Adrenal gland (tissue), 12 donors: ENCODE data around the gene KLHL11. TPM values are rescaled to one million over a fixed set of nuclear protein-coding genes. Genes with fewer than 3 reads are reported as not detected.
"Not testable (repeated sequence)": the region's sequence is repeated elsewhere in the genome, so short reads cannot be mapped to it uniquely, and the experiment has no call there.

ENCODE experiments used
- DNase-seq, 7 donors: peaks; one replicate each; pipeline ENCODE4 v3.0.0-alpha.2; 2019 to 2020
- H3K27ac ChIP-seq, 5 donors: fragments of 200-600 bp; sonication (generic) in 4 of 5; 1 replicate in 3 of 5; 2 replicates in 2 of 5; pipeline versions ENCODE4 v1.5.1 to v1.8.0; 2016 to 2020; ENCODE audit warnings: mild to moderate bottlenecking in 1 of 5
- H3K27me3 ChIP-seq: fragments of 200-600 bp; 2 replicates; pipeline ENCODE4 v1.8.0; 2021
- H3K36me3 ChIP-seq, 2 donors: fragments of 200-600 bp; replicated peaks in 1 of 2; 1 replicate in 1 of 2; 2 replicates in 1 of 2; pipeline versions ENCODE4 v1.5.1 to v1.8.0; 2018 to 2022
- H3K4me1 ChIP-seq, 2 donors: fragments of 200-600 bp; replicated peaks in 1 of 2; 1 replicate in 1 of 2; 2 replicates in 1 of 2; pipeline versions ENCODE4 v1.5.1 to v1.8.0; 2018 to 2021
- H3K4me3 ChIP-seq, 4 donors: fragments of 200-600 bp; sonication (generic) in 3 of 4; one replicate each; pipeline ENCODE4 v1.5.1; 2016 to 2018
- H3K9me3 ChIP-seq, 3 donors: fragments of 200-600 bp; sonication (generic) in 1 of 3; replicated peaks in 1 of 3; 1 replicate in 2 of 3; 2 replicates in 1 of 3; pipeline versions ENCODE4 v1.5.1 to v1.8.0; 2016 to 2021
- CTCF ChIP-seq, 6 experiments: fragments of 450-650 bp in 4 of 6; fragments of 200-600 bp in 2 of 6; sonication (generic) in 1 of 6; IDR thresholded peaks; 1 replicate in 5 of 6; 2 replicates in 1 of 6; pipeline versions ENCODE4 v1.5.1 to v1.8.0; 2016 to 2021; ENCODE audit warnings: antibody characterized with exemption in 6 of 6, mild to moderate bottlenecking in 2 of 6, moderate library complexity in 1 of 6
- POLR2A ChIP-seq, 2 donors: fragments of 450-650 bp; IDR thresholded peaks; one replicate each; pipeline ENCODE4 v1.6.1; 2017; ENCODE audit warnings: antibody characterized with exemption in 2 of 2, mild to moderate bottlenecking in 2 of 2, moderate library complexity in 1 of 2
- WGBS, 4 donors: extraction: QIAGEN DNeasy Blood & Tissue Kit in 2 of 4; methylation state at CpG; one replicate each; pipeline versions ENCODE4 v1.1.5 to v1.1.7; 2013 to 2017; 5-methylcytosine and 5-hydroxymethylcytosine counted together
- intact Hi-C, 2 donors: fragments of 100-400 bp; cut with DNase I; formaldehyde crosslinking; loops; one replicate each; pipeline versions ENCODE4 v1.14.1 to v1.15.0; 2022 to 2023
- polyA plus RNA-seq, 3 donors: library from polyadenylated mRNA; stranded (reverse); fragments of 200-250 nt in 2 of 3; fragments of 350-450 nt in 1 of 3; fragmentation: Illumina TruSeq in 1 of 3; extraction: RNeasy Lipid Tissue Mini Kit (QIAGEN cat#74804) in 1 of 3; gene quantifications; one replicate each; pipeline ENCODE4 v1.2.3, GENCODE V29; 2013 to 2014
- total RNA-seq, 9 donors: library from RNA; depleted of rRNA in 4 of 9; stranded (reverse); fragments of >200 nt in 4 of 9; fragments of 120-200 nt in 1 of 9; fragmentation: NEBNext Ultra II Directional in 1 of 9; extraction: Animal tissue kit (Norgen Biotek cat#: 25700) in 1 of 9; gene quantifications; one replicate each; pipeline versions ENCODE4 v1.1.0 to v1.2.4, GENCODE V29; 2013 to 2023
- donor health status: healthy with polysubstance abuse.
- donor health status: Bipolar disorder and iron deficiency.
- donor health status: DM: yes; HTN: yes; CAD: no.
- donor health status: DM: no; HTN: no; CAD: no.
- donor health status: DM: no; HTN: no; CAD: no.
- donor health status: DM: yes; HTN: yes; CAD: no.

The KLHL11 gene
- total and polyA plus RNA-seq, 12 donors, result 0.17 to 42.9 (median 18.3) TPM

GRCh38 chr17:41882756-41883155, 17.5 kb upstream of the KLHL11 start:
- H3K36me3 ChIP-seq, result peaks cover 0 to 79% of the 10 kb centered on the region in 2 donors
- no peak for DNase-seq
- TF ChIP-seq CTCF (IDR thresholded peaks at IDR 0.05) (no peak), POLR2A (IDR thresholded peaks at IDR 0.05) (no peak)
- no peak overlapping the region for H3K4me3 ChIP-seq
- no peaks in the 10 kb centered on the region for H3K4me1 ChIP-seq
- H3K27ac ChIP-seq, result no peak overlapping the region
- no peaks in the 10 kb centered on the region for H3K9me3 ChIP-seq
- no peaks in the 10 kb centered on the region for H3K27me3 ChIP-seq
- intact Hi-C loops, result loop anchor here in 1 of 2 donors (10.0 kb wide), 1 partner anchor 148 kb away; the partner anchor contains the start of gene HAP1
- 84 to 90% (median 87%) methylated on average over 6 of the region's 6 CpGs for WGBS, 4 donors

- Histone ChIP-seq H3K9me3 (no peaks in the 10 kb centered on the region), H3K4me3 (no peak overlapping the region), H3K27me3 (no peaks in the 10 kb centered on the region), H3K27ac (no peak overlapping the region), H3K36me3 (peaks cover 0 to 64% of the 10 kb centered on the region in 2 donors), H3K4me1 (no peaks in the 10 kb centered on the region)
- WGBS, 4 donors, result 84 to 95% (median 88%) methylated on average over 4 of the region's 4 CpGs
- intact Hi-C loops, result loop anchor here in 1 of 2 donors (10.0 kb wide), 1 partner anchor 145 kb away; the partner anchor contains the start of gene HAP1
- no peak for DNase-seq
- no peak for TF ChIP-seq CTCF (IDR thresholded peaks at IDR 0.05)
- no peak for TF ChIP-seq POLR2A (IDR thresholded peaks at IDR 0.05)
These were observed 14.9 kb upstream of the KLHL11 start for GRCh38 chr17:41880130-41880529.

- DNase-seq, H3K27ac ChIP-seq, H3K4me3 ChIP-seq, H3K4me1 ChIP-seq, intact Hi-C loops, H3K27me3 ChIP-seq, H3K9me3 ChIP-seq: not testable (repeated sequence)
- peaks cover 0 to 71% of the 10 kb centered on the region in 2 donors for H3K36me3 ChIP-seq
- WGBS, 4 donors, result 93 to 97% (median 95%) methylated on average over 8 to 9 of the region's 9 CpGs
These were observed 9.1 kb upstream of the KLHL11 start for GRCh38 chr17:41874293-41874670.

- Histone ChIP-seq H3K36me3 (peaks cover 0 to 73% of the 10 kb centered on the region in 2 donors), H3K27ac (no peak overlapping the region), H3K4me3 (no peak overlapping the region), H3K9me3 (no peaks in the 10 kb centered on the region), H3K27me3 (no peaks in the 10 kb centered on the region), H3K4me1 (no peaks in the 10 kb centered on the region)
- WGBS, 4 donors, result 93 to 99% (median 96%) methylated on average over 8 to 10 of the region's 10 CpGs
- intact Hi-C loops, result no loop called here
- DNase-seq, result no peak
- no peak for TF ChIP-seq CTCF (IDR thresholded peaks at IDR 0.05)
- no peak for TF ChIP-seq POLR2A (IDR thresholded peaks at IDR 0.05)
These were observed 8.5 kb upstream of the KLHL11 start for GRCh38 chr17:41873559-41874292.

- 93 to 97% (median 96%) methylated on average over 6 to 10 of the region's 10 CpGs for WGBS, 4 donors
- no peak overlapping the region for H3K4me3 ChIP-seq
- TF ChIP-seq CTCF (IDR thresholded peaks at IDR 0.05), result no peak
- no peak for TF ChIP-seq POLR2A (IDR thresholded peaks at IDR 0.05)
- intact Hi-C loops, result no loop called here
- H3K36me3 ChIP-seq, result peaks cover 0 to 67% of the 10 kb centered on the region in 2 donors
- no peak for DNase-seq
- H3K27ac ChIP-seq, result no peak overlapping the region
- no peaks in the 10 kb centered on the region for H3K27me3 ChIP-seq
- H3K4me1 ChIP-seq, result no peaks in the 10 kb centered on the region
- no peaks in the 10 kb centered on the region for H3K9me3 ChIP-seq
These were observed 6.6 kb upstream of the KLHL11 start for GRCh38 chr17:41871789-41872188.
